Endometrium (tissue), 2 donors: ENCODE measurements around the gene NRG3.
"Not testable (repeated sequence)": the region's sequence is repeated elsewhere in the genome, so short reads cannot be mapped to it uniquely, and the experiment has no call there.

Source experiments
- FAIRE-seq: peaks from 2 replicates; lab custom pipeline; 2012; peaks lifted over from hg19 to GRCh38; lab: Jason Lieb, UNC
- donor health status: control.
- donor health status: control.

Gene NRG3

GRCh38 chr10:81961451-81962184 is 86.6 kb downstream of the NRG3 start:
- no peak for FAIRE-seq

- FAIRE-seq = no peak
Observed at GRCh38 chr10:81963606-81964005, 88.6 kb downstream of the NRG3 start.

- no peak for FAIRE-seq
Observed at GRCh38 chr10:81967716-81968115, 92.7 kb downstream of the NRG3 start.

- no peak for FAIRE-seq
Observed at GRCh38 chr10:81969136-81969535, 94.1 kb downstream of the NRG3 start.

GRCh38 chr10:81978238-81978637 is 103.2 kb downstream of the NRG3 start:
- no peak for FAIRE-seq

- FAIRE-seq = no peak
Observed at GRCh38 chr10:81981724-81982123, 106.7 kb downstream of the NRG3 start.

- FAIRE-seq = no peak
Observed at GRCh38 chr10:81984428-81984827, 109.4 kb downstream of the NRG3 start.

GRCh38 chr10:81995254-81995653 is 120.3 kb downstream of the NRG3 start:
- no peak for FAIRE-seq

- FAIRE-seq = no peak
Observed at GRCh38 chr10:81996927-81997326, 121.9 kb downstream of the NRG3 start.

GRCh38 chr10:82020999-82021398 is 146.0 kb downstream of the NRG3 start:
- no peak for FAIRE-seq

GRCh38 chr10:82027711-82028110 is 152.7 kb downstream of the NRG3 start:
- FAIRE-seq = no peak

- FAIRE-seq = no peak
Observed at GRCh38 chr10:82037076-82037475, 162.1 kb downstream of the NRG3 start.

- no peak for FAIRE-seq
Observed at GRCh38 chr10:82038587-82038986, 163.6 kb downstream of the NRG3 start.

GRCh38 chr10:82040336-82040735 is 165.3 kb downstream of the NRG3 start:
- FAIRE-seq = no peak

- FAIRE-seq = no peak
Observed at GRCh38 chr10:82041018-82041417, 166.0 kb downstream of the NRG3 start.

- FAIRE-seq = no peak
Observed at GRCh38 chr10:82056391-82056790, 181.4 kb downstream of the NRG3 start.

- not testable (repeated sequence) for FAIRE-seq
Observed at GRCh38 chr10:82067192-82067591, 192.2 kb downstream of the NRG3 start.

- no peak for FAIRE-seq
Observed at GRCh38 chr10:82068501-82068900, 193.5 kb downstream of the NRG3 start.

GRCh38 chr10:82071231-82071630 is 196.2 kb downstream of the NRG3 start:
- no peak for FAIRE-seq

GRCh38 chr10:82072124-82072523 is 197.1 kb downstream of the NRG3 start:
- no peak for FAIRE-seq

- FAIRE-seq = no peak
Observed at GRCh38 chr10:82075605-82076004, 200.6 kb downstream of the NRG3 start.

GRCh38 chr10:82084496-82084895 is 209.5 kb downstream of the NRG3 start:
- FAIRE-seq = no peak

GRCh38 chr10:82084904-82085303 is 209.9 kb downstream of the NRG3 start:
- FAIRE-seq = no peak

- no peak for FAIRE-seq
Observed at GRCh38 chr10:82089327-82089726, 214.3 kb downstream of the NRG3 start.
